Measurements from ENCODE around the gene SEPTIN6. TPM values are rescaled to one million over a fixed set of nuclear protein-coding genes. Genes with fewer than 3 reads are reported as not detected.

The SEPTIN6 gene
- polyA plus RNA-seq, 2 of the 4 experiments (the other 2 are of a cell fraction), result 12.9 to 15.2 TPM

DNA sequence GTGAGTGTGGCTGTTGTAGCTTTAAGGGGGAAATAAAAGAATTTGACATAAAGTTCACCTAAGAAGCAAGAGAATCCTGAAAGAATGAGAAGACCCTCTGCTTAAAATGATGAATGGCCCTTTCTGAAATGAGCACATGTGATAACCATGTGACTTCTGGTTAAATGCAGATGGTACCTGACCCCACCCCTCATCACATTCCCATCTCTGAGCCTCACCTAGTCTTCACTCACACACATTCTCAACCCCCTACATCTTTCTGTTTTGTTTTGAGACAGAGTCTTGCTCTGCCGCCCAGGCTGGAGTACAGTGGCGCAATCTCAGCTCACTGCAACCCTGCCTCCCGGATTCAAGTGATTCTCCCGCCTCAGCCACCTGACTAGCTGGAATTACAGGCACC, 31.5 kb downstream of the SEPTIN6 start:
- ATAC-seq, result no peak
- no peak for TF ChIP-seq CHD4 (IDR thresholded peaks at IDR 0.05; ENCODE audit: borderline replicate concordance)
- no peak for TF ChIP-seq CEBPB (IDR thresholded peaks at IDR 0.05)
- TF ChIP-seq NR3C1 (IDR thresholded peaks at IDR 0.05), result no peak
- no peak for TF ChIP-seq RNF2 (IDR thresholded peaks at IDR 0.05; ENCODE audit: borderline replicate concordance, low read depth)
- TF ChIP-seq MAZ (IDR thresholded peaks at IDR 0.05; ENCODE audit: borderline replicate concordance, low read depth, low read length), result no peak
- no peak for TF ChIP-seq FOXS1 (CRISPR knock-in tag; IDR thresholded peaks at IDR 0.05)
- TF ChIP-seq ZSCAN20 (CRISPR knock-in tag; IDR thresholded peaks at IDR 0.05), result no peak
- no peak for TF ChIP-seq ZFP36 (IDR thresholded peaks at IDR 0.05; ENCODE audit: borderline replicate concordance, partially characterized antibody)
- no peak for TF ChIP-seq POLR2AphosphoS2 (conservative IDR thresholded peaks at IDR 0.05; ENCODE audit: low read length)
- TF ChIP-seq CBX8 (IDR thresholded peaks at IDR 0.05), result no peak
- TF ChIP-seq RAD21 (conservative IDR thresholded peaks at IDR 0.05 in 1 of 2, IDR thresholded peaks at IDR 0.05 in 1 of 2), result no peak
- no peak for FAIRE-seq
- Histone ChIP-seq H3K4me3 (no peak overlapping the region), H3K27ac (no peak overlapping the region), H3K4me1 (no peaks in the 10 kb centered on the region), H3K9me3 (no peaks in the 10 kb centered on the region), H3K4me2 (no peak overlapping the region)
- ChIA-PET CTCF (interaction anchor here (1.0 kb wide), 1 partner anchor 36 kb away, joined by 3 read pairs; no protein-coding TSS in a partner anchor), POLR2A (no interaction called here)
- no peak for DNase-seq (ENCODE audit: low read depth in 1 of 2, low spot score in 1 of 2)
- WGBS (ENCODE audit: missing lambda C conversion rate), result 95% methylated on average over 4 of the region's 4 CpGs

DNA sequence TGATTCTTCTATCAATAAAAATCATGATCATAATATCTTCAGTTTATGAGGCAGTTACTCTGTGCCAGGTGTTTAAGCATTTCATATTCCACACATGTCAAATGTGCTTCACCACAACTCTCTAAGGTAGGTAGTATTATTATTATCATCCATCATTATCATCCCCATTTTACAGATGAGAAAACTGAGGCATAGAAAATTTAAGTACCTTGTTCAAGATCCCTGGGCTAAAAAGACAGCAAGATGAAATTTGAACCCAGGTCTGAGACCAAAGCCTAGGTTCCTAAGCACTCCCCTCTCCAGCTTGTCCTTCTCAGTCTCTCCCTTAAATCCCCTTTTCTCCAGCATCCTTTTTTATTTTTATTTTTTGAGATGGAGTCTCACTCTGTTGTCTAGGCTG, 33.4 kb downstream of the SEPTIN6 start:
- FAIRE-seq (no peak), DNase-seq (ENCODE audit: low read depth in 1 of 2, low spot score in 1 of 2) (no peak)

More for the DNA sequence above, 33.4 kb downstream of the SEPTIN6 start:
- Histone ChIP-seq H3K4me2 (no peak overlapping the region), H3K4me1 (no peaks in the 10 kb centered on the region), H3K4me3 (no peak overlapping the region), H3K9me3 (no peaks in the 10 kb centered on the region), H3K27ac (no peak overlapping the region)
- ATAC-seq, result no peak
- ChIA-PET CTCF (no interaction called here), POLR2A (no interaction called here)
- TF ChIP-seq HOXA7 (CRISPR knock-in tag; IDR thresholded peaks at IDR 0.05) (no peak), MAZ (IDR thresholded peaks at IDR 0.05; ENCODE audit: borderline replicate concordance, low read depth, low read length) (no peak), GATA3 (IDR thresholded peaks at IDR 0.05; ENCODE audit: borderline replicate concordance) (no peak), CTCF (IDR thresholded peaks at IDR 0.05) (no peak), MYC (IDR thresholded peaks at IDR 0.05; ENCODE audit: borderline replicate concordance, low read length) (no peak), HEYL (CRISPR knock-in tag; IDR thresholded peaks at IDR 0.05) (no peak), ZSCAN20 (CRISPR knock-in tag; IDR thresholded peaks at IDR 0.05) (no peak), NR3C1 (IDR thresholded peaks at IDR 0.05) (no peak), HOXB5 (CRISPR knock-in tag; IDR thresholded peaks at IDR 0.05) (no peak), PHF8 (IDR thresholded peaks at IDR 0.05; ENCODE audit: borderline replicate concordance, low read depth) (no peak), JUN (IDR thresholded peaks at IDR 0.05) (no peak), FOXS1 (CRISPR knock-in tag; IDR thresholded peaks at IDR 0.05) (no peak), SREBF2 (IDR thresholded peaks at IDR 0.05) (no peak), CBX2 (IDR thresholded peaks at IDR 0.05; ENCODE audit: borderline replicate concordance, low read depth) (no peak), RFX5 (IDR thresholded peaks at IDR 0.05) (no peak), BHLHE40 (IDR thresholded peaks at IDR 0.05; ENCODE audit: low read depth, low read length) (no peak), CBX8 (IDR thresholded peaks at IDR 0.05) (no peak), MAX (IDR thresholded peaks at IDR 0.05) (no peak), E2F6 (IDR thresholded peaks at IDR 0.05; ENCODE audit: borderline replicate concordance, low read depth) (no peak)
- TF ChIP-seq, protein P1, sequence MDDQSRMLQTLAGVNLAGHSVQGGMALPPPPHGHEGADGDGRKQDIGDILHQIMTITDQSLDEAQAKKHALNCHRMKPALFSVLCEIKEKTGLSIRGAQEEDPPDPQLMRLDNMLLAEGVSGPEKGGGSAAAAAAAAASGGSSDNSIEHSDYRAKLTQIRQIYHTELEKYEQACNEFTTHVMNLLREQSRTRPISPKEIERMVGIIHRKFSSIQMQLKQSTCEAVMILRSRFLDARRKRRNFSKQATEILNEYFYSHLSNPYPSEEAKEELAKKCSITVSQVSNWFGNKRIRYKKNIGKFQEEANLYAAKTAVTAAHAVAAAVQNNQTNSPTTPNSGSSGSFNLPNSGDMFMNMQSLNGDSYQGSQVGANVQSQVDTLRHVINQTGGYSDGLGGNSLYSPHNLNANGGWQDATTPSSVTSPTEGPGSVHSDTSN (IDR thresholded peaks at IDR 0.05), result no peak
